HG03039 (cell line): ENCODE measurements around the gene STK11IP.

Source experiments
- ATAC-seq: cut with Tn5 transposase; IDR thresholded peaks from one replicate; pipeline ENCODE4 v1.9.1; 2021; ENCODE audit warnings: mild to moderate bottlenecking, moderate library complexity; ENCODE audit not compliant: unreplicated experiment

Gene STK11IP

DNA sequence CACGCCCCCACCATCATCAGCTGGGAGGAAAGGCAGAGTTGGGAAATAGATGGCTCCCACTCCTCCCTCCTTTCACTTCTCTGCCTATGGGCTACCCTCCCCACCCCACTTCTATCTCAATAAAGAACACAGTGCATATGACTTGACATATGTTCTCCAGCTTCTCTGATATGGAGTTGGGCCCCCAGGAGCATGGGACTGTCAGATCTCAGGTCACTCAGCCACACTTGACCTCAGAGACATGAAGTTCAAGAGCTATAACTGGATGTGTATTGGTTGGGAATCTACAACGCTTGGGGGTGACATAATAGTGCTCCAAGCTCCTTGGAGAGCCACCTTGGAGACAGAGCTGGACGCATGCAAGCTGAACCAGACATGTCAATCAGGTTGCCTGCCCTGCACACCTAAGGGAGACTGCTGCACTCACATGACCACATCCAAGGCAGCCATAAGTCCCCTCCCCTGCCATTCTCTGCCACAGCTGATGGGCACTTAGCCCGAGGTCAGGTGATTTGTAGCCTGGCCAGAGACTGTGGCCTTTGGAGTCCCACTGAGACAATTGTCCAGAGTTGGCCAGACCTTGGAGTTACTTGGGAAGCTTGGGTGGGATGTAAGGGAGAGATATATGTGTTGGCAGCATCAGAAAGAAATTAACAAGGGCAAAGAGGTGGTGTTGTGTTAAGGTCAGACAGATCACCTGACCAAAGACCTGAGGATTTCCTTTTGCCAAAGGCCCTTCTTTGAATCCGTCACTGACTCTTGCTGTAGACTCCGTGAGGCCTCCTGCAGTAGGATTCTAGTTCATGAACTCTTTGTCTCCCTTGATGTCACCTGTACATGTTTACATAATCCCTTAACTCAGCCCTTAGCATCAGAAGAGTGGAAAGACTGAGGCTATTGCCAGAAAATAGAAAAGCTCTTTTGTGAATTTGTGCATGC is 21.8 kb upstream of the STK11IP start:
- ATAC-seq: no peak

DNA sequence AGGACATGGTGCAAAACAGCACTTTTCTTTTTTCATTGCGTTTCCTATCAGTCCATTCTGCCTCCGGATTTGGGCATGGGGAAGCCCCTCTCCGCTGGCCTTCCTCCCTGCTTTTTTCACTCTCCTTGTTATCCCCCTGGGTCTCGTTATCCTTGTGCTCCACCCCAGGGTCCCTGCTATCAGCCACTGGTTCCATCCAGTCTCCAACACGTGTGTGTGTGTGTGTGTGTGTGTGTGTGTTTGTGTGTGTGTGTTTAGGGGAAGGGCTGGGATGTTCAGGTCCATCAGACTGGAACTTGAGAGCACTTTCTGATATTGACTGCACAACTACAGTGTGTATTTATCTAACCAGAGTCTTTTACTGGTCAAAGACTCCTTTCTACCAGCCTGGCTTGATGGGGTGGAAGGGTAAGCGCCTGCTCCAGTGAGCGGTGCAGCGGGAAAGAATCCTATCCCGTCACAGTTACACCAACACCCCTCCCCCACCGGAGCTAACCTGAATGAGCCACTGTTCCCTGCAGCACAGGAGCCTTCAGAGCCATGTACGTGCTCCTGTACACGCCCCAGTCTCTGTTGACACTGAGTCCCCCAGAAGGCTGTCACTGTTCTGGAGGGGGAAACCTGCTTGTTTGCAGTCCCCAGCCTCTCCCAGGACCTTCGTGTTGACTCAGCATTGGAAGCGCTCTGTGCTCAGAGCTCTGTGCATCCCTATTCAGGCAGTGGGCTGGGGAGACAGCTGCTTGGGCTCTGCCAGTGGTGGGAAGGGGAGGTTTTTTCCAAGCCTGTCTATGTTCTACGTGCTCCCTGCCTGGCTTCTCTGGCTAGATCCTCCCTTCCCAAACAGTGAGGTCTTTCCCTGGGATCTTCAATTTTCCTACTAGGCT is 20.9 kb upstream of the STK11IP start:
- ATAC-seq: no peak

DNA sequence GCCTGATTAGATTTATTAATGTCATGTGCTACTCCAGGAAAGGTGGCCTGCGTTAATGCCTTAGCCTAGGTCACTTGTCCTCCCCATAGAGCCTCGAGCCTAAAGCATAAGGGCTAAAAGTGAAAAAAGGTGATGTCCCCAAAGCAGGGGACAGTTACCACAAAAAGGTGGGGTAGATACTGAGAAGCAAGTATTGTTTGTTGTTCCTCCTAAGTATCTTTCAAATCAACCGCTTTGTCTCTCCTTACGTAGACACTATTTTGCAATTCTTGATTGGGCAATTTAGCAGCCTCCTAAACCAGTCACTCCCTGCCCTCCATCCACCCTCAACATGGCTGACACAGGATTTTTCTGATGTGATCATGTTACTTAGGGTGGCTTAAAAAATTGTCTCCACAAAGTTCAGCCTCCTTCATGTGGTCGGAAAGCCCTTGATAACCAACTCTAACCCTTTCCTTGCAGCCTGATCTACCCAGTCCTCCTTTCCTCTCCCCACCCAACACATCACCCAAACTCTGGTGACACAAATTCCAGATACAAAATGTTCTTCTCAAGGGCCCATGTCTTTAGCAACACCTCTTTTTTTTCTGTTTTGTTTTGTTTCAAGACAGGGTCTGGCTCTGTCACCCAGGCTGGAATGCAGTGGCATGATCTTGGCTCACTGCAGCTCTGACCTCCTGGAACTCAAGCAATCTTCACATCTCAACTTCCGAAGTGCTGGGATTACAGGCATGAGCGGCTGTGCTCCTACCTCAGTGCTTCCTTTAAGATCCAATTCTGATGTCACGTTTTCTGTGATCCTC is 18.6 kb upstream of the STK11IP start:
- ATAC-seq: no peak

DNA sequence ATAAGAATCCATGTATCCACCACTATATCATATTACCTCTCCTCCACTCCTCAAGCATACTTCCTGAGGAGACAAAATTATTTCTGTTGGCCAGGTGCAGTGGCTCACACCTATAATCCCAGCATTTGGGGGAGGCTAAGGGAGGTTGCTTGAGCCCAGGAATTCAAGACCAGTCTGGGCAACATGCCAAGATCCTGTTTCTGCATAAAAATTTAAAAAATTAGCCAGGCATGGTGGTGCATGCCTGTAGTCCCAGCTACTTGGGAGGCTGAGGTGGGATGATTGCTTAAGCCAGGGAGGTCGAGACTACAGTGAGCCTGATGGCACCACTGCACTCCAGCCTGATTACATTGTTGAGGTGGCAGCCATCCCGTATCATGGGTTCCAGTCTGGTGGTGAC is 16.3 kb upstream of the STK11IP start:
- no peak for ATAC-seq

DNA sequence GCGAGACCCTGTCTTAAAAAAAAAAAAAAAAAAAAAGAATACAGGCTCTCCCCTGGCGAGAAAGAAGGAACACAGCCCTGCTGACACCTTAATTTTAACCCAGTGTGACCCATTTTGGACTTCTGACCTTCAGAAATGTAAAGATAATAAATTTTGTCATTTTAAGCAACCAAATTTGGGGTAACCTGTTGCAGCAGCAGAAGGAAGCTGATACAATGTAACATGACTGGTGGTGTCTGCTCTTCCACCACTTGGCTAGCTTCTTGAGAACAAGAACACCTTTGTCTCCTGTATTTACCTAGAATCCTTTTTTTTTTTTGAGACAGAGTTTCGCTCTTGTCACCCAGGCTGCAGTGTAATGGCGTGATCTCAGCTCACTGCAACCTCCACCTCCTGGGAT is 6.6 kb upstream of the STK11IP start:
- ATAC-seq: no peak

DNA sequence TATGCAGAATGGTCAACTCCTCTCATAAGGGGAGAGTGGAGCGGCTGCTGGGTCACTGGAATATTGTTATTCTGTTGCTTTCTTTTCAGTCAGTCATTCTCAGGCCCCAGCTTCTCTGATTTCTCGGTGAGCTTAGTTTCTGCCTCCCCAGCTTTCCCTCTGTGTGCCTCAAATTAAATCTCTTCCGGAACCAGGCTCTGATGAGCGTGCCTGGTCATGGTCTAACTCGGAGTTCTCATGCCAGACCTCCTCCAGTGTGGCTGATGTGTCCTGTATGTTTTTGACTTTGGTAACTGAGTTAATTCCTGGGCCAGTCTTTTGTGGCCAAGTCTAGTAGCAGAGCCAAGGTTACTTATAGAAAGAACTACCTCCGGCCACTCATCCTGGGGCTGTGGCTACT is 4.9 kb upstream of the STK11IP start:
- ATAC-seq: no peak

DNA sequence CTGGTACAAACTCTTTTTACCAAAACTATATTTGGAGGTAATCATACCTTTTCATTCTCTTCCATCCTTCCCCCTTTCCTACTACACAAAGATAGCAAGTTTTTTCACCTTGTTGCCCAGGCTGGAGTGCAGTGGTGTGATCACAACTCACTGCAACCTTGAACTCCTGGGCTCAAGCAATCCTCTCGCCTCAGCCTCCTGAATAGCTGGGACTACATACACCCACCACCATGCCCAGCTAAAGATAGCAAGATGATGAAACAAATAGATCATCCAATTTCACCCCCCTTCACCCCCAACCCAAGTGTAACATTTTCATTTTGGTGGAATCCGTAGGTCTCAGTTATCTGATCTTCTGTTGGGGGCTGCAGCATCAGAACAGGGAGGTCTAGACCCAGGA is 4.5 kb upstream of the STK11IP start:
- no peak for ATAC-seq

DNA sequence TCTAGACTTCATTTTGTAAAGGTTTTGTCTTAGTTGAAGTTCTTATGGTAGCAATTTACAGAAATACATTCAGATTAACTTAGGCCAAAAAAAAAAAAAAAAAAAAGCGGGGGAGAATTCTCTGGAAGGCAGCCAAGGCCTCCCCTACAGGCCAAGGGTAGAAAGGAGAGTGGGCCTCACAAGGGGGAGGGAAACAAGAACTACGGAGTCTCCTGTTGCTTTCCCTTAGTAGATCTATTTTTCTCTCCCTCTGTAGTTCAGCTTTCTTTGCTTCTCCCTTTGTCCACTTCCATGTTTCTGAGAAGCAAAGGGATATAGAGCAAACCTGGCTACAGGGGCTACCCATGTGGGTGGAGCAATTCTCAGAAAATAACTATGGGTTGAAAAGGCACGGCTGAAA is 2.4 kb upstream of the STK11IP start:
- ATAC-seq: no peak

DNA sequence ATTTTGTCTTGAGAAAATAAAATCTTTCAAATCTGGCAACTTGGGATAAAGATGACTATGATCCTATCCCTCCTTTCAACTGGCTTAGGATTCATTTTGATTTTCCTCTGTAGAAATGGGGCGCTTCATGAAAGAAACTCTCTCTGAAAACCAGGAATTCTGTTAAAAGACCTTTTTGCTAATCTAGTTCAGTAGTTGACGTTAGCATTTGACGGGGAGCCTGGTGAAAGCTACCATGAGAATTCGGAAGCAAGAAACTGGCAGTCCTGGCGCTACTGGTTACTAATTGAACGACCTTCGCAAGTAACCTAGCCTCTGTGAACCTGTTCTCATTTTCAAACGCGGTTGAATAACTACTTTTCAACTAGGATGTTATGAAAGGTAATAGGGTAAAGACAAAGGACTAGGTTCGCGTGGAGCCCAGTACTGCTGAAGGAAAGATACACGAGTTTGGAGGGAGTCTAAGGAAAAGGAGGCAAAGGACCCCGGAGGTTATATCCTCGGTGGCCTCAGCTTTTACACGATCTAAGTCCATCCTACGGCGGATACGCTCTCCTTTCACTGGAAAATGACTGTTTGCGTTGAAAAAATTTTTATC is 604 bp upstream of the STK11IP start:
- no peak for ATAC-seq

DNA sequence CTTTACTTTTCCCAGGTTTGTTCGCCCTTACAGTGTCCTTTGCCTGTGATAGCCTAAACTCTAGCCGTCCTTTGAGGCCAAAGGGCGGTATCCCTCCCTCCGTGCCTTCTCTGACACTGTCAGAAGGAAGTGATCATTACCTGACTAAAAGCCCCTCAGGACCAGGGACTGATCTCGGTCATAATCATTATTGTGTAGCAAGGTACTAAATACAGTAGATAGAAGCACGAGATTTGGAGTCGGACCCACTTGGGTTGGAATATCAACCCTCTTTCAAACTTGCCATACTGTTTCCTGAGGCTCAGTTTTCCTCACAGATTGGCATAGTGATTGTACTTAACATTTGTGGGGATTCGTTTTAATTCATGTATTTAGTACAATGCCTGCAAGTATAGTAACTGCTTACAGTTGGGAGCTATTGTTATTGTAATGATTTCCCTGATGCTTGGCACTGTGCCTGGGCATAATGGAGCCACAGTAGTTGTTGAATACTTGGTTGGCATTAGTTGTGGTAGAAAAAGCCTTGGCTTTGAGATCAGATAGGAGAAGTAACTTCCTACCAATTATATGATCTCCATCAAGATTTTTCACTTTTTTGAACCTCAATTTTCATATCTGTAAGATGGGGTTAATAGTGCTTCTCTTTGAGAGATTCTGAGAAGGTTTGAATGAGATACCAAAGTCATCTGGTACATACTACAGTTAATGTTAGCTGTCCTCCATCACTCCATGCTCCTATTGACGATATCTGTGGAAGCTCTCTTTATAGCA is 836 bp downstream of the STK11IP start:
- ATAC-seq: no peak

DNA sequence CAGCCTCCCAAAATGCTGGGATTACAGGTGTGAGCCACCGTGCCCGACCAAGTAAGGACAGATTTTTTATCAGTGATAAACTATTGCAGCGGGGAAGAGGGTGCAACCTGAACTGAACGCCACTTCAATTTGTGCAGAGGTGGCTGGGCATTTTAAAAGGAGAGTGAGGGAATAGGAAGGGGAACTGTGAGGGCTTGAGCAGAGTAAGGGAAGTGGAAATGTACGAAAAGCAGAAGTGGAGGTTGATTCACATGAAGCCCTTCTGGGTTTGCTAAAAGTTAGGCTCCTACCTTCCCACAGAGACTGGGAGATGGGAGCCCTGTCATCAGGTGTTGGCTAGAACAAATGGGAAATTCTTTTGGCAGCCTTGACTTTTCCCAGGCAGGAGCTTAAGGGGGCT is 6.1 kb downstream of the STK11IP start:
- no peak for ATAC-seq

DNA sequence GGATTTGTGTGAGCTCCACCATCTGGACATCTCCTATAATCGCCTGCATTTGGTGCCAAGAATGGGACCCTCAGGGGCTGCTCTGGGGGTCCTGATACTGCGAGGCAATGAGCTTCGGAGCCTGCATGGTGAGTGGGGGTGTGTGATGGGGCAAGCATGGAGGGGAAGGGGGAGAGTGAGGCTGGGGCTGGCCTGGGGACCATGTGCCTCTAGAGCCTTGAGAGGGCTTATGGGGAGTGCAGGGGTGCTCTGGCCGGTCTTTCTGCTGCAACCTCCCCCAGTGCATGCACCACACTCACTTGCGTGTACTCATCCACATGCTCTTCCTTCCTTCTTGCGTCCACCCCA is 7.9 kb downstream of the STK11IP start:
- no peak for ATAC-seq

DNA sequence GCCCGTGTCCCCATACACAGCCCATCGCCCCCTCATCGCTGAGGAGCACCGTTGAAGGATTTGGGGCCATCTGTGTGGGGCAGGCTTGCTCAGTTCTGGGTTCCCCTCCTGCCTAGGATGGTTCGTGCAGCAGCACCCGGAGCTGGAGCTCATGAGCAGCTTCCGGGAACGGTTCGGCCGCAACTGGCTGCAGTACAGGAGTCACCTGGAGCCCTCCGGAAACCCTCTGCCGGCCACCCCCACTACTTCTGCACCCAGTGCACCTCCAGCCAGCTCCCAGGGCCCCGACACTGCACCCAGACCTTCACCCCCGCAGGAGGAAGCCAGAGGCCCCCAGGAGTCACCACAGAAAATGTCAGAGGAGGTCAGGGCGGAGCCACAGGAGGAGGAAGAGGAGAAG is 10.3 kb downstream of the STK11IP start:
- no peak for ATAC-seq

DNA sequence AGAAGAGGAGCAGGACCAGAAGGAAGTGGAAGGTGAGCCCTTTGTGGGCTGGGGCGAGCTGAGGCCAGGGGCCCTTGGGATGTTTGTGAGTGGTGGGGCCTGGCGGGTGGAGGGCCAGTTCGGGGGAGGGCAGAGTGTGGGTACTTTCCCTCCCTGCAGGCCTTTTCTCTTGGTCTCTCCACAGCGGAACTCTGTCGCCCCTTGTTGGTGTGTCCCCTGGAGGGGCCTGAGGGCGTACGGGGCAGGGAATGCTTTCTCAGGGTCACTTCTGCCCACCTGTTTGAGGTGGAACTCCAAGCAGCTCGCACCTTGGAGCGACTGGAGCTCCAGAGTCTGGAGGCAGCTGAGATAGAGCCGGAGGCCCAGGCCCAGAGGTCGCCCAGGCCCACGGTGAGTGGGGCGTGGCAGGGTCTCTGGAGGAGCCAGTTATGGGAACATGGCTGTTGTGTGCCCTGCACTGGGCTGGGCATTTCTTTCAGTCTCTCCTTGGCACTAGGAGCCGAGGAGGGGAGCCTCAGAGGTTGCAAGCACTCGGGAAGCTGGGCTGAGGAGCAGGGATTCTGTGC is 10.8 kb downstream of the STK11IP start:
- ATAC-seq: no peak

DNA sequence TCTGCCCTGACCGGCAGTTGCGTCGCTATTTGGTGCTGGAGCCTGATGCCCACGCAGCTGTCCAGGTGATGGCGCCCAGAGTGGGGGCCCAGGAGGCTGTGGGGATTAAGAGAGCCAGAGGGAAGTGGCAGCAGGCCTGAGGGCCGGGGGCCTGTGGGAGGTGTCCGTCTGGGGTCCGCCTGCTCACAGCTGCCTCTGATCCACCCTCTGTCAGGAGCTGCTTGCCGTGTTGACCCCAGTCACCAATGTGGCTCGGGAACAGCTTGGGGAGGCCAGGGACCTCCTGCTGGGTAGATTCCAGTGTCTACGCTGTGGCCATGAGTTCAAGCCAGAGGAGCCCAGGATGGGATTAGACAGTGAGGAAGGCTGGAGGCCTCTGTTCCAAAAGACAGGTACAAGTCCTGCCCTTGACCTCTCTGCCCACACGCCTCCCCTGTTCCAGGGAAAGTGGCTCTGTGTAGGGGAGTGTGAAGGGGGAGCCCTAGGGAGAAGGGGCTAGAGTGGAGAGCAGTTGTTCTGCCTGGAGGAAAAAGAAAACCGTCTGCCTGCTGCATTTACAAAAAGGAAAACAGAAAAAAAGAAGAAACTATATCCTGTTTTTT is 11.6 kb downstream of the STK11IP start:
- ATAC-seq: no peak

DNA sequence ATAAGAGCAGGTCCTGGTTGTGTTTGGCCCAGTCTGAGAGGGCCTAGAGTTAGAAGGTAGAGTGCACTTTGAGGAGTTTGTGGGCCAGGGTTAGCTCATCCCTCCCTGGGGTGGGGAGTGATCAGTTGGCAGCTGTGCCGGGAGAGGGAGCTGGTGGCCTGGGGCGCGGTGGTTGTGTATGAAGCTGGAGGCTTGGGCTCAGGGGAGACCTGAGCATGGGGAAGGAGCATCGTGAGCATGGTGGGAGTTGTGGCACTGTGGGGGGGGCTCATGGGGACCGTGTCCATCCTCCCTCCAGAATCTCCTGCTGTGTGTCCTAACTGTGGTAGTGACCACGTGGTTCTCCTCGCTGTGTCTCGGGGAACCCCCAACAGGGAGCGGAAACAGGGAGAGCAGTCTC is 13.6 kb downstream of the STK11IP start:
- no peak for ATAC-seq

DNA sequence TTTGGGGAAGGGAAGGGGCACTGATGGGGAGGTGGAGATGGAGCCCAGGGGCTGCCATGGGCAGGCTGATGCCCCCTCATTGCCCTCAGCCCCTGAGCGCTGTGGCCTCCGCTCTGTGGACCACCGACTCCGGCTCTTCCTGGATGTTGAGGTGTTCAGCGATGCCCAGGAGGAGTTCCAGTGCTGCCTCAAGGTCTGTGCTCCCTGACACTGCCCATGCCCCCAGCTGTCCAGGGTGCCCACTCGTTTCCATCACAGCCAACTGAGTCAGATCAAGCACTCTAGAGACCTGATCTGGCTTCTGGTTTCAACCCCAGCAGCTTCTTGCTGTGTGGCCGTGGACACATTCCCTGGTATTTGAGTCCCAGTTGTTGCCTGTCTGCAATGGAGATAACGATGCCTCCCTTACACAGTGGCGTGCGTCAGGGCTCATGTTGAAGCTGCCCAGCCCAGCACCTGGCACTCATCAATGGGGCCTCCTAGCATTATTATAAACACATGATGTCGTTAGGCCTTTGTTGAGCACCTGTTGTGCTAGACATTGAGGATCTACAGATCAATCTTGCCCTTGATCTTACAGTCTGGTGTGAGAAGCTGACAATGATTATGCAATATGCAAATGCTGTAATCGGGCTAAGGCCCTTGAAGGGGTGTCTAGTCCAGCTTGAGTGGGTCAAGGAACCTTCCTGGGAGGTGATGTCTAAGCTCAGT is 14.4 kb downstream of the STK11IP start:
- ATAC-seq: no peak

DNA sequence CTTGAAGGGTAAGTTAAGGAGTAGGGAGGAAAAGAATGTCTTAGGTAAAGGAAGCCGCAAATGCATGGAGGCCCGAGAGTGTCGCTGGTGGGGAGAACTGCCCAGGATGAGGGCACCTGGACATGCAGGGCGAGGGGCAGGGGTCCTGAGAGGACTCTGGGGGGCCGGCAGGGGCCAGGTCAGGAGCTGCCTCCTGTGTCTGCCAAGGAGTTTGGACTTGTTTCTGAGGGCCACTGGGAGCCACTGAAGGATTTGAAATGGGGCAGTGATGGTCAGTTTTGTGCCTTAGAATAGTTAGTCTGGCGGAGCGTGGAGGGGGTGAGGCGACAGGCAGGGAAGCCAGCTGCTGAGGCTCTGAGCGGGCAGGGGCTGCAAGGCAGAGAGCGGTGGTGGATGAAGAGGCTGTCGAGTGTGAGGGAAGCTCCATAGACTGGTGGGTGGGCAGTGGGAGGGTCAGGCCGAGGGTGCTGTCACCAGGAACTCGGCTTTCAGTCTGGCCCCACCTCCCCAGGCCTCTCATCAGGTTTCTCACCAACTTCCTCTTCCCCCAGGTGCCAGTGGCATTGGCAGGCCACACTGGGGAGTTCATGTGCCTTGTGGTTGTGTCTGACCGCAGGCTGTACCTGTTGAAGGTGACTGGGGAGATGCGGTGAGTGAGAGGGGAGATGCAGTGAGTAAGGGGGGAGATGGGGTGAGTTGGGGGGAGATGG is 15.1 kb downstream of the STK11IP start:
- no peak for ATAC-seq
